Posterior cingulate gyrus (tissue), 11 donors: ENCODE data around the gene DUSP14.
"Not testable (repeated sequence)": the region's sequence is repeated elsewhere in the genome, so short reads cannot be mapped to it uniquely, and the experiment has no call there.

ENCODE experiments used
- DNase-seq, 10 donors: peaks; one replicate each; pipeline versions ENCODE4 v3.0.0 to v3.0.0-alpha.2; 2020 to 2021; ENCODE audit warnings: mixed read lengths in 3 of 10
- intact Hi-C: fragments of 100-400 bp; cut with DNase I; formaldehyde crosslinking; loops from one replicate; pipeline ENCODE4 v1.15.1; 2023

Gene DUSP14, protein sequence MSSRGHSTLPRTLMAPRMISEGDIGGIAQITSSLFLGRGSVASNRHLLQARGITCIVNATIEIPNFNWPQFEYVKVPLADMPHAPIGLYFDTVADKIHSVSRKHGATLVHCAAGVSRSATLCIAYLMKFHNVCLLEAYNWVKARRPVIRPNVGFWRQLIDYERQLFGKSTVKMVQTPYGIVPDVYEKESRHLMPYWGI

DNA sequence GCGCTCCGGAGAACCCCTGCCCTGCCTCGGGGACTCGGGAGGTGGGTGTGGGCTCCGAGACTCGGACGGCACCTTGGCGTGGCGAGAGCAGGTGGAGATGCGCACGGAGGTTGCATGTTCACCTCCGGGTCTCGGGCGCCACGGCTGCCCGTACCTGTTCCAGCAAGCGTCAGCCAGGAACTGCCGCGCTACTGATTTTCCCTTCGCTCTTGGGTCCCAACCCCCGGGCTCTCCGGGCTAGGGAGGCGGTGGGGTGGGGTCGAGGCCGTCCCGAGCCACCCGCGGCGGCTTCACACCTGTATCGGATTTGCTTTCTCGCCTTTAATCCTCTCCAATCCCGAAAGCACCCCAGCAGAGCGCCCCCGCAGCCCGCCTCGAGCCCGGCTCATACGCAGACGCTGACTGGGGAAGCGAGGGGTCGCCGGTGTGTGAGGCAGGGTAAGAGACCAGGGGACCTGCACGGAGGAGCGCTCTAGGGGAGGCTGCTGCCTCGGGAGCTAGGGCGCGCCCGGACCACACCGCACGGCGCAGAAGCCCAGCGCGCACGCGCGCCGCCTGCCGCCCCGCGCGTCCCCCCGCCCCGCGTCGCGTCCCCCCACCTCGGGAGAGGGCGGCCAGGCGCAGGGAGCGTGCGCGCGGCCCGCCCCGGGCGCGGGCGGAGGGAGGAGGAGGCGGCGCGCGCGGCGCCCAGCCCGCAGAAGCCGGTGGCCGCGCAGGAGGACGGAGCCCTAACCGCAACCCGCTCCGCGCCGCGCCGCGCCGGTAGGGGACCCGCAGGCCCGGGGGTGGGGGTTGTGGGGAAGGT is at the start of gene DUSP14:
DUSP14 (plus strand) TSS at position 695 of the 805 bp plus-strand sequence. CDS start 22,382 bp downstream, outside the sequence.
- intact Hi-C loops = loop anchor here (2.0 to 10.0 kb wide), 3 partner anchors 83 to 135 kb away; partner anchors contain the start of genes ACACA, SYNRG and TADA2A

DNA sequence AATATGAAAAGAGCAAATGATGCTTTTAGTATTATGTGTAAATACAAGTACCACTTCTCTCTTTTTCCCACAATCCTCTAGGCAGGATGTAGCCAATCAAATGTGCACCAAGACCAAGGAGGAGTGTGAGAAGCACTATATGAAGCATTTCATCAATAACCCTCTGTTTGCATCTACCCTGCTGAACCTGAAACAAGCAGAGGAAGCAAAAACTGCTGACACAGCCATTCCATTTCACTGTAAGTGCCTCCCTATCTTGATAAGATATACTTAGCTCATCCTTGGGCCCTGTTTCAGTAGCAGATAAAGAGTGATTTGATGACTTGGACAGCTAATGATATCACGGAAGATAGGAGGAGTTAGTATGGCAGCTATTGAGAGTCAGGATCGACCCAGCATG is 49.3 kb upstream of the DUSP14 start:
- DNase-seq = no peak

More for the DNA sequence above, at the start of gene DUSP14:
- DNase-seq = peak; percentile 63 to 97 (median 80)

DNA sequence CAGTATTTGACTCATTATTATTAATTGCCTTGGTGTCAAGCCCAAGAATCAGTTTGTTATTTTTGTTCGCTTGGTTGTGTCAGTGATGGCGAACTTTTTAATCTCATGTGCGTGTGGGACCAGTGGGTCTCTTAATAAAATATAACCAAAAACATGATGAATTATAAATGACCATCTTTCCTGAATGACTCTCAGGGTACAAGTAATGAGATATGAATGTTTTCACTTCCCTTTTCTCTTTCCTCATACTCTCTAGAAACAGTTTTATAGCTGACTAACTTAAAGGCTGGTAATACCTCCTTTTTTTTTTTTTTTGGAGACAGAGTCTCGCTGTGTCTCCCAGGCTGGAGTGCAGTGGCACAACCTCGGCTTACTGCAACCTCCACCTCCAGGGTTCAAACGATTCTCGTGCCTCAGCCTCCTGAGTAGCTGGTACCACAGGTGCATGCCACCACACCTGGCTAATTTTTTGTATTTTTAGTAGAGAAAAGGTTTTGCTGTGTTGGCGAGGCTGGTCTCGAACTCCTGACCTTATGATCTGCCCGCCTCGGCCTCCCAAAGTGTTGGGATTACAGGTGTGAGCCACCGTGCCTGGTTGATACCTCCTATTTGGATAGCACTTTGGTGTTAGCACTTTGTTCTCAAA is 48.2 kb upstream of the DUSP14 start:
- intact Hi-C loops, DNase-seq: not testable (repeated sequence)

More for the DNA sequence above, 49.3 kb upstream of the DUSP14 start:
- intact Hi-C loops = no loop called here

DNA sequence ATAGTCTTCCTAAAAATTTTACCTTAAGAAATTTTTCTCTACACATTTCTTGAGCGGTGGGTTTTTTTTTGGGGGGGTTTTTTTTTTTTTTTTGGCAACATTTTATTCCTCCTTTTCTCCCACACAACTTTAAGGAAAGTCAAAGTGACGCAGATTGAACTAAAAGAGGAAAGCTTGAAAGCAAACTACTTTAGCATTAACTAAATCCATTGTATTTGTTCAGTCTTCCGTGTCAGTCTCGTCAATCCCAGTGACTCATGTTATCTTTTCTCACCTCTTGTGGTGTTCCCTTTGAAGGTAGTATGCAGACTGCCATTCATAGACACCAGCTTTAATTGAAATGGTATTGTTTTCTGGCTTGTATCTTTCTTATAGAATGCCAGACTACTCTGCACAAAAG is 43.7 kb upstream of the DUSP14 start:
- intact Hi-C loops = no loop called here
- DNase-seq = no peak

DNA sequence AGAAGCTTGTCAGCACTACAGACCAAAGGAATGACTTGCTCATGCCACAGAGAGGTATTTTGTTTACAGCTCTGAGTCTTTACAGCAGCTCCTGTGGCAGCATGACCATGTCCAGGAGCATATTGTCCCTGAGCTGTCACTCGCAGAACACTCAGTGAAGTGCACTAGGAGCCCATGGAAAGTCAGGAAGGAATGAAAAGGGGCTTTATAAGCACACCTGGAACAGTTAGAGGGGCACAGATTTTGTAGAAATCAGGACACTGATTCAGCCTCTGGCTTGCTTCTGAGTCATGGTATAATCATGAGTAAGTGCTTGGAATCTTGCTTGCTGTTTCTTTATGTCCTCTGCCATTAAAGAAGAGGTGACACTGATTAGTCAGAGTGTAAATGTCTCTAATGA is 42.0 kb upstream of the DUSP14 start:
- intact Hi-C loops = no loop called here
- DNase-seq = no peak

DNA sequence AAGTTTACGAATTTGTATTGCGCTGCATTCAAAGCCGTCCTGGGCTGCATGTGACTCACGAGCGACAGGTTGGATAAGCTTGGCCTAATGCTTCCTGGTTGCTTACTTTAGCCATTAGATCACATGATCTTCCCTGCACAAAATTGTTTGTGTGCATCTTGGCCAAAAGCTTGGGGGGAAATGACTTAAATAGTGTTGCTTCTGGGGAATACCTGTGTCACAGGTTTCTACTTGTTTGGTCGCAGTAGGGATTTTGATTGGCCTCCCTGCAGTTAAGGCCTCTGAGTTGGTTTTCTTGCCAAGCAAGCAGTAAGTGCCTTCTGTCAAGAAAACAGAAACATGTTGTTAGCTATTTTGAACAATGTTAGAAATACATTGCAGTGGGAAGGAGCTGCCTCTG is 39.6 kb upstream of the DUSP14 start:
- intact Hi-C loops = no loop called here
- DNase-seq = no peak

DNA sequence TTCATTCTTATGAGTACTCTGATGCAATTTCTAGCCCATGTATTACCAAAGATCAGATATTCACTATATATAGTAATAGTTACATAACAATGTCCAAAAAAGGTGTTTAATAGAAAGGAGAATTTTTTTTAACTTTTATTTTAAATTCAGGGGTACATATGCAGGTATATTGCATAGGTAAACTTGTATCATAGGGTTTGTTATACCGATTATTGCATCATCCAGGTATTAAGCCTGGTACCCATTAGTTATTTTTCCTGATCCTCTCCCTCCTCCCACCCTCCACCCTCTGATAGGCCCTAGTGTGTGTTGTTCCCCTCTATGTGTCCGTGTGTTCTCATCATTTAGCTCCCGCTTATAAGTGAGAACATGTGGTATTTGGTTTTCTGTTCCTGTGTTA is 31.9 kb upstream of the DUSP14 start:
- intact Hi-C loops, DNase-seq: not testable (repeated sequence)

DNA sequence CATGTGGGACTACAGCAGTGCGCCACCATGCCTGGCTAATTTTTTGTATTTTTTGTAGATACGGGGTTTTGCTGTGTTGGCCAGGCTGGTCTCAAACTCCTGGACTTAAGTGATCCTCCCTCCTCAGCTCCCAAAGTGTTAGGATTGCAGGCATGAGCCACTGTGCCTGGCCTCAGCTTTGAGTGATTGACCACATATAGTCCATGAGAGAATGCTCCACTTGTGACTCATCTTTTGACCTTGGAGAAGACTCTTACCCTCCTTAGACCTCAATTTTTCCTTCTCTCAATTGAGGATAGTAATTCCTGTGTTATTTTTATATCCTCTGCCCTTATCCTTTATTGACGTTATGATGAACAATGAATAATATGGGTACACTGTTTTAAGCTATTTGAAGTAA is 30.9 kb upstream of the DUSP14 start:
- DNase-seq = no peak
- intact Hi-C loops = no loop called here

DNA sequence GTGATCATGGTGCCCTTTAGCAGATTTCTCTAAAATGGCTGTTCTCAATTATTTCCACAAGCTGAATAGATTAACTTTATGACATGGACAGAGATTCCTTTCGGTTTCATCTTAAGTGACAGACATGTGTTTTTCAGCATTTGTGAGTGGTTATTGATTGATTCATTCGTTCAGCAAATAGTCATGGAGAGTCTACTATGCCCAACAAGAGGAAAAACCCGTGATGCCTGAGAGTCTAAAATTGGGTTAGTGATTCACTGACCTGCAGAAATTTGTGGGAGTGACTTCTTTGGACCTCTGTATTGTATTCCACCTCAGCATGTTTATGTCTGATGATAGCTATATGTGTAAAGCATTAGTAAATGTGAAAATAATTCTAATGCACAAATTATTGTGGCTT is 28.0 kb upstream of the DUSP14 start:
- no peak for DNase-seq
- intact Hi-C loops = no loop called here

DNA sequence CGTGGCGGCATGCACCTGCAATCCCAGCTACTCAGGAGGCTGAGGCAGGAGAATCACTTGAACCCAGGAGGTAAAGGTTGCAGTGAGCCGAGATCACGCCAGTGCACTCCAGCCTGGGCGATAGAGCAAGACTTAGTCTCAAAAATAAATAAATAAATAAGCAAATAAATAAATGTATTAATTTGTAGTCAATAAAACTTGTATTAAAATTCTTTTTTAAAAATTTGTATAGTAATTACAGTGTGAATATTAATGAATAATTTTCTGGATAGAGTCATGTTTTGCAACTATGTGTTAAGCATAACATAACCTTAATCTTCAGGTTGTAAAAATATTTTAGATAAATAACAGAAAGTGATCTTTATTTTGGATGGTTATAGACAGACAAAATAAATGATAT is 27.2 kb upstream of the DUSP14 start:
- intact Hi-C loops = no loop called here
- DNase-seq = no peak

DNA sequence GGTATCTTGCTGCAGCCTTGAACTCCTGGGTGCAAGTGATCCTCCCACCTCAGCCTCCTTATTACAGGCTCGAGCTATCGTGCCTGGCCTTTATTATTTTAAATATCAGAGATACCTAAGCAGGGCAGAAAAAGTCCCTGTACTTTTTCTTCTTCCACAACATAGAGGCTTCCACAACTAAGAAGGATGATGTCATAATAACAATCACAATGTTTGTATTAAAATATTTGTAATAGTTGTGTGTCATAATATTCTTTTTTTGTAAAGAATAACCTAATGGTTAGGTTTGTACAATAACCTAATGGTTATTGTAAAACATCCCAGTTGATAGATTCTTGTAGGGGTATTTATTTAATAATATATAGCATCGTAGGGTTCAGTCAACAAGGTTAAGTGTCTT is 26.7 kb upstream of the DUSP14 start:
- intact Hi-C loops = no loop called here
- DNase-seq = no peak

DNA sequence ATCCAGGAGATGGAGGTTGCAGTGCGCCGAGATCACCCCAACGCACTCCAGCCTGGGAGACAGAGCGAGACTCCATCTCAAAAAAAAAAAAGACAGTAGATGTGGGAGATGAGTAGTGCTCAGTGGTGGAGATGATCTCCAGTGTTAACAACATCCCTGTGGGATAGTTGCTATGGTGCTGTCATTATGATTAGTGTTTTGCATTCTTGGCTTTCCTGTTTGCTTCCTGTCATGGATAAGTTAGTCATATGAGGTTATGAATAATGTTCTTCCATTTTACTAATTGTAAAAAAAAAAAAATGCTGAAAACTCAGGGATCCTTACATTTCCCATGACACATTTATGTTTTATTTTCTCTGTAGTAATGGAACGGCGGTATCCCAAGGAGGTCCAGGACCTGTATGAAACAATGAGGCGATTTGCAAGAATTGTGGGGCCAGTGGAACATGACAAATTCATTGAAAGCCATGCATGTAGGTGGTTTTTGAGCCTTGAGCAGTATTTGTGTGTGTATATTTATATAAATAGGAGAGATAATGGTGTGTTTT is 24.5 kb upstream of the DUSP14 start:
- intact Hi-C loops = no loop called here
- no peak for DNase-seq

DNA sequence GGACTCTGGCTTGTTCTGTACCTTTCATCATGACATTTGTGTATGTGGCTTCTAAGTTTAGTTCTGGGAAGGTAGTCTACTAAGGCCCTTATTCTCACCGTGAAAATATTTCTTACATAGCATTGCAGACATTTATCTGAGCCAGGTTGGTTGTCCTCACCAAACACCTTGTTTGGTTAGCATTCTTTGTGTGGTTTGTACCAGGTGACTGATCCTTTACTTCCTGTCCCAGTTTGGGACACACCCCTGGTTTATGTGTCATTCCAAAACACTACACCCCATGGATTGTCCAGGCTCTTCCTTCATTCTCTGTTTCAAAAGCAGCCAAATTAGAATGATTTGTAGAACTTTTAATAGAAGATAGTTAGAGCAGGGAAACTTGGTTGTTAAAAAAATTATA is 23.2 kb upstream of the DUSP14 start:
- no peak for DNase-seq
- intact Hi-C loops = no loop called here

DNA sequence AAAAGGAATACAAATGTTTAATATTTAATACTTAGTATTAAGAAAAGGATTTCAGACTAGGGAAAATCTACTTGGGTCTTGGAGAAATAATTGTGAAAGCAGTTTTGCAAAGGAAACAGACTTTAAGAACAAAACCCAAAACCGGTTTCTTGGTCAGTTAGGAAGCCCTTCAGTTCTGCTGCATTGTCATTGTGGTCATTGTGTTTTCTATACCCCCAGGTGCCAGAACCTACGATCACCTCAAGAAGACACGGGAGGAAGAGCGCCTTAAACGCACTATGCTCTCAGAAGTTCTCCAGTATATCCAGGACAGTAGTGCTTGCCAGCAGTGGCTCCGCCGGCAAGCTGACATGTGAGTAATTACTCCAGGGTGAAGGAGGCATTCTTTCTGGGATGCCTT is 19.5 kb upstream of the DUSP14 start:
- intact Hi-C loops = no loop called here
- DNase-seq = no peak

DNA sequence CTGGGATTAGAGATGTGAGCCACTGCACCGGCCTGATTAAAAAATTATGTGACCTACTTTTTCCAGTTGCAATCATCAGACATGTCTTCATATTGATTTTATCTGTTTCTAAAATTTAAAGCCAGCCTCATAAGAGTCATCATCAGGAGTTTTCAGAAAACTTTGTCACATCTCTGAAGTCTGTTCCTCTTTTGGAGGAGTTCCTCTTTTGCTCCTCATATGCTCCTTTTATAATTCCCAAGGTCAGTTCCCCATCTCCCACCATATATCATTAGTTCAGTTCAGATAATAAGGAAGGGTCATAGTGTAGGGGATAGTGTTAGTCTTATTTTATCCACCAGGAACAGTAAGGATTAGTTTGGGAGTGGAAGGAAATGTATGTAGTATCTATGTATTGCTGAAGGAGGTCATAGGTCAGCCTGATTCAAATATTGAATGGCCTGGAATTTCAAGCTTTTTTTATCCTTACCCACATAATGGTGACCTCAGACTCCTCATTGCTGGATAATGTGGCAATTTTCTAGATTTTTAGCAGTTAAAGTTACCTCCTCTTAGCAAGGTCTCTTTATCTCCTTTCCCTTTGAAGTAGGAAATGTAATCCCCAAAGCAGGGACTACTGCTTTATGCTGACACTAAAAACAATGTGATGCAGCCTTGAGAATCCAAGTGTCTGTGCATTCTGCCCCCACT is 13.8 kb upstream of the DUSP14 start:
- intact Hi-C loops = no loop called here

DNA sequence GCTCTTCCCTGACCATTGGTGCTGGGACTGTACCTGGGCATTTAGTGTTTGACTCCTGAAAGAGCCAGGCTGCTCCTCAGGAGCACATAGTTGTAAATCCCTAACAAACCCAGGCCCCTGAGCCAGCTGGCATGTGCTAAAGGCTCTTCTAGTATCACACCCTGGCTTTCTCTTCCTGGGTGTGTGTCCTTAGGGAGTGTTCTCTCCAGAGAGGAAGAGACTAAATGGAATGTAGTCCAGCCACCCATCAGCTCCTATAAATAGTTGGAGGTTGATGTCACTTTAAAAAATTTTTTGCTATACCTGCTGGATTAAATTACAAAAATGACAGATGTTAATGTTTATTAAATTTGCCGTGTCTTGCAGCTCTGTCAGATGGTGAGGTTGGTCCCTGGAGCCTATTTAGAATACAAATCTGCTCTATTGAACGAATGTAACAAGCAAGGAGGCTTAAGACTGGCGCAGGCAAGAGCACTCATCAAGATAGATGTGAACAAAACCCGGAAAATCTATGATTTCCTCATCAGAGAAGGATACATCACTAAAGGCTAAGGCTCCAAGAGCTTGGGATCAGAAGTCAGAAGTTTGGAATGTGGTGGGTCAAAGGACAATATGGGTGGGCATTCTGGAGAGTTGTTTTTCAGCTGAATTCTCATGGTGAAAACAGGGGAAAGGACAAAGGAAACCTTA is 13.1 kb upstream of the DUSP14 start:
- DNase-seq = peak in 3 of 10 donors; percentile 13 to 76 (median 54)
- intact Hi-C loops = no loop called here

More for the DNA sequence above, 13.8 kb upstream of the DUSP14 start:
- no peak for DNase-seq

DNA sequence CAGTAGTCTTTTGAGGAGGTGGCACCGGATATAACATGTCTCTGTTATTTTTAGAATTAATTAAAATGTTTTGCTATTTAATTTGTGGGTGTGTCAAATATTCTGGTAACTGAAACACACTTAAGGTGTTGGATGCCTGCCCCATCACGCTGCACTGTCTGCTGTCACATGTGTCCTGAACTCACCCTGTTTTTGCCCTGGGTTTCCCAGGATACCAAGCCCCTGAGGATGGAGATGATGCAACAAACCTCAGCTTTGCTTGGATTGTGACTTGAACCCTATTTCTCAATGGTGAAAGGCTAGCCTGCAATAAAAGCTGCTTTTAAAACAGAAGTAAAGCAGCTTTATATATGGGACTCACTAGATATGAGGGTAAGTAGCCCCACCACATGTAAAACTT is 11.5 kb upstream of the DUSP14 start:
- DNase-seq = no peak
- intact Hi-C loops = no loop called here

DNA sequence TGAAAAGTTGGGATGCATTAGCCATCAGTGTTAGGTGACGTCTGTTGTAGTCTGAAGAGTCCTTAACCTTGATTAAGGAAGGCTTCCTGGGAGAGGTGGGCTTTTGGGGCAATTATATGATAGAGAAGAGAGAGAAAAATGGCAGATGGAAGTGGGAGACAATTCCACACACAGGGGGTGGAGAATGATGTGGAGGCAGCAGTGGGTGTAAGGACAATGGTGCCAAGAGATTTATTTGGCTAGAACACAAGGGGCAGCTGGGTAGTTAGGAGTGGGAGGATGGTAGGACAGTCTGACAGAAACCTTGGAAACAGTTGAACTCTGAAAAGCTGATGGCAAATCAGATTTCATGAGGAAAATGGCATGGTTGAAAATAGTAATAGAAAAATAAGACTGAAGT is 10.7 kb upstream of the DUSP14 start:
- intact Hi-C loops = no loop called here
- DNase-seq = no peak

DNA sequence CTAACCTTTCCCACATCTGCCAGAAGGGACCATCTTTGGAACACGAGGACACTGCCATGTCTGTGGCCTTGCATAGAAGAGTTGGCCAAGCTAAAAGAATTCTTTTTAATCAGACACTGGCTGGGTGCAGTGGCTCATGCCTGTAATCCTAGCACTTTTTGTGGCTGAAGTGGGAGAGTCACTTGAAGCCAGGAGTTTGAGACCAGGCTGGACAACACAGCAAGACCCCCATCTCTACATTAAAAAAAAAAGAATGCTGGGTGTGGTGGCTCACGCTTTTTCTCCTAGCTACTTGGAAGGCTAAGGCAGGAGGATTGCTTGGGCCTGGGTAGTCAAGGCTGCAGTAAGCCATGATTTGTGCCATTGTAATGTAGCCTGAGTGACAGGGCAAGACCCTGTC is 9.3 kb upstream of the DUSP14 start:
- no peak for DNase-seq
- intact Hi-C loops = loop anchor here (10.0 kb wide), 1 partner anchor 126 kb away; no protein-coding TSS in a partner anchor
